T-helper 1 cell (primary cell): ENCODE data around the gene CHST11.

Experiments
- DNase-seq, 5 donors: peaks; one replicate each; pipeline ENCODE4 v3.0.0-alpha.2; 2012 to 2020

Gene CHST11

GRCh38 chr12:104682790-104683279 lies 226.1 kb downstream of the CHST11 start:
- DNase-seq, result peak; percentile 35 to 93 (median 62)

GRCh38 chr12:104683831-104684503 lies 227.2 kb downstream of the CHST11 start:
- no peak for DNase-seq

GRCh38 chr12:104684884-104685283 lies 228.1 kb downstream of the CHST11 start:
- DNase-seq, result no peak

DNA sequence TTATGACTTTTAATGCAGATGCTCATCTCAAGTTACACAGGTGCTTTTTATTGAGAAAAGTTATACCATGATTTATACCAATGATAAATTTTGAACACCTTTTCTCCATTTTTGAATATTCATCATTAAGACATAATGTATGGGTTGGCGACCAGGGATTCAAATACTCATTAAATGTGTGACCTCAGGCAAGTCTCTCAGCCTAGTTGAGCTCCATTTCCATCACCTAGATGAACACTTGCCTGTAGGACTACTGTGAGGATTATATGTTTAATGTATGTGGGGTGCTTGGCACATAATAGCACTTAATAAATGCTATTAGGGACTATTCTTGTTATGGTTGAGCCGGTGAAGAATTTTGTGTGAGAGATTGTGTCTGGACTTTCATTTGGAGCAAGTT lies 228.6 kb downstream of the CHST11 start:
- DNase-seq, result no peak

DNA sequence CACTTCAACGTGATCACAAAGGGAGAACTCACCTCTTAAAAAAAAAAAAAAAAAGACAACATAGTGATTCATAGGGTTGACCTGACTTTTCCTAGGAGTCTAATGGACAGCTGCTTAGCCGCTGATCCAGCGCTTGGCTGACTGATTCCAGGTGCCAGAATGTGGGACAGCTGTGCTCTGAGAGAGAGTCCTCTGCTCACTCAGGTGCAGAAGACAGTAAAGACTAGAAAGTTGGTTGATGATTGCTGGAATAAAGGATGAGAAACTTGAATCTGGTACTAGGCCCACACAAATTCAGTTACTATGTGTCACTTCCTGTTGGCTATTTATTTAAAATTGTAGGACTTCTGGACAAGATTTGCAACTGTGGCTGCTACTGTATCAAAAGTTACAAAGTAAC lies 229.4 kb downstream of the CHST11 start:
- peak in 1 of 5 donors; percentile 63 for DNase-seq

GRCh38 chr12:104687823-104688573 lies 231.2 kb downstream of the CHST11 start:
- peak in 1 of 5 donors; percentile 97 for DNase-seq

GRCh38 chr12:104689635-104690034 lies 232.9 kb downstream of the CHST11 start:
- no peak for DNase-seq

GRCh38 chr12:104691721-104692556 lies 235.2 kb downstream of the CHST11 start:
- DNase-seq, result peak in 1 of 5 donors; percentile 42

DNA sequence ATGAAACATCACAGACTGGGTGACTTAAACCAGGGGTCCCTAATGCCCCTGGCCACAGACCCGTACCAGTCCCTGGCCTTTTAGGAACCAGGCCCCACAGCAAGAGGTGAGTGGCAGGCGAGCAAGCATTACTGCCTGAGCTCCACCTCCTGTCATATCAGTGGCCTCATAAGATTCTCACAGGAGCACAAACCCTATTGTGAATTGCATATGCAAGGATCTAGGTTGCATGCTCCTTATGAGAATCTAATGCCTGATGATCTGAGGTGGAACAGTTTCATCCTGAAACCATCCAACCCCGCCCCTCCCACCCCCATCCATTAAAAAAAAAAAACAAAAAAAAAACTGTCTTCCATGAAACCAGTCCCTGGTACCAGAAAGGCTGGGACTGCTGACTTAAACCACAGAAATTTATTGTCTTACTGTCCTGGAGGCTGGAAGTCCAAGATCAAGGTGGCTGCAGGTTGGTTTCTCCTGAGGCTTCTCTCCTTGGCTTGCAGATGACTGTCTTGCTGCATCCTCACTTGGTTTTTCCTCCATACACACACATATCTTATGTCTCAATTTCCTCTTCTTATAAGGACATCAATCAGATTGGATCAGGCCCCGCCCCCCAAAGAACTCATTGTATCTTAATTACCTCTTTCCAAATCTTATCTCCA lies 235.9 kb downstream of the CHST11 start:
- no peak for DNase-seq

GRCh38 chr12:104693493-104693892 lies 236.7 kb downstream of the CHST11 start:
- DNase-seq, result no peak

GRCh38 chr12:104694161-104694560 lies 237.4 kb downstream of the CHST11 start:
- no peak for DNase-seq

DNA sequence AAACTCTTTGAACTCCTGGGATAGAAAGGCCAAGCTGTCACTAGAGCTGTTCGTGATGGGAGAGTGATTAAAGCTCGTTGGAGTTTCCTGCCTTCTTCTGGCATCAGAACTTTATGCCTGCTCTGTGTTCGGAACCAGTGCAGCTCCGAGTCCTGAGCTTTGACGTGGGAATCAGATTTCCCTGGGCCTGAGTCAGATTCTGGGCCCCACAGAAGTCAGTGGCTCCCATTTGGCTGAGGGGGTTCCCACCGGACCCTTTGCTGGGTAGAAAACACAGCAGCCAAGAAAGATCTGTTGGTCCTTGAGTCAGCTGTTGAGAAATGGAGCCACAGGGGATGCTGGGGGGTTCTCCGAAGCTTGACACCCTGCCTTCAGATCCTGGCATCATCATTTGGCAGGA lies 238.0 kb downstream of the CHST11 start:
- no peak for DNase-seq

DNA sequence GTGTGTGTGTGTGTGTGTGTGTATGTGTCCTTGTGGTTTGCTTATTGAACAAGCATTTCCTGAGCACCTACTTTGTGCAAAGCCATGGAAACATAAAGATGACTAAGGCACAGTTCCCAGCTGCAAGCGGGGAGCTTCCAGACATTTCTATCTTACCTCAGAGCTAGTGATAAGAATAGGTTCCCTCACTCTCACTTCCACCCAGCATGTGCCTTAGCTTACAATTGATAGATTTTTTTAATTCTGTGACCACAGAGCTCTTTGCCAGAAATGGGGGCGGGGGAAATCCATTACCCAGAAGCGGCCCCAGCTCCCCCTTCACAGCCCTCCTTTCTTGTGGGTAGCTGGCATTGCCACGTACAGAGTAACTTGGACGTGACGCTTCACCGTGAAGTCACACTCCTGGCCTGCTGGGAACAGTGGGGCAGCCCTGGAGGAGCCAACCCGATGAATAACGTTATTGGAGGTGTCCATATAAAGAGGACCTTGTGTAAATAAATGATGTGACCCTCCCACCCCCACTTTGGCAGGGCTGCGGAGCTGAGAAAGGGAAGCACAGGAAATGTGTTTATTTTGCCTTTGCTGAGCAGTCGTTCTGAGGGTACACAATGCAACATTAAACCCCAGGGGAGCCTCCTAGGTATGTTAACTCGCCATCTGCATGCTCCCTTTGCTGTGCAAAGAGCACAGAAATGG lies 238.9 kb downstream of the CHST11 start:
- DNase-seq, result peak; percentile 45 to 88 (median 72)

GRCh38 chr12:104697186-104697585 lies 240.4 kb downstream of the CHST11 start:
- no peak for DNase-seq

- no peak for DNase-seq
Measured at GRCh38 chr12:104698871-104699270, 242.1 kb downstream of the CHST11 start.

DNA sequence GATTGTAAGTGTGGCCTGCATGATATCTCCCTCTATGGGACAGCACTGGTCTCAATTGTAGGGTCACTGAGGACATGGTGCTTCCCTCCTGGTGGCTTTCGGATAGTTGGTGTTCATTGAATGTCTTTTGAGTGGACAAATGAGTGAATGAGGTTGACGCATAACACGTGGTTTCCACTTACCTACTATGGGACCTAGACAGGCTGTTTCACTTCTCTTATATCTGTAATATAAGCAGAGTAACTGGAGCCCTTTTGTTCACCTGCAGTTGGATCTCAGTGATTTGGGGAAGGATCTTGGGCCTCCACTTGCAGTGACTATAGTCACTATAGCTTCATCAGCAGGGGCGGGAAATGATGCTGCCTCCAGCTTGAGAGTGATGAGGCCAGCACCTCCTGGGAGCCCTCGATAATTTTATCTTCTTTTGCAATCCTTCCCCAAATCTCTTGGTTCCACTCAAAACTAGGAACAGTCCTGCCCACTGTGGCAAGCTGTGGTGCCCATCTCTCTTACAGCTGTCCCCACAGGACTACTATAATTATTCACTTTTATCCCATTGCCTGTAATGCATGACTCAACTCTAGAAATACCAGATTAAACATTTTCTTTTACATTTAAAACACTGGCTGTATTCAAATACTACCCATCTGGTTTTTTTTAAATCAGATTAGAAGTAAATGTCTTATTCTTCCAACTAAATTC lies 242.9 kb downstream of the CHST11 start:
- DNase-seq, result peak in 1 of 5 donors; percentile 43

GRCh38 chr12:104700324-104700723 lies 243.6 kb downstream of the CHST11 start:
- no peak for DNase-seq

DNA sequence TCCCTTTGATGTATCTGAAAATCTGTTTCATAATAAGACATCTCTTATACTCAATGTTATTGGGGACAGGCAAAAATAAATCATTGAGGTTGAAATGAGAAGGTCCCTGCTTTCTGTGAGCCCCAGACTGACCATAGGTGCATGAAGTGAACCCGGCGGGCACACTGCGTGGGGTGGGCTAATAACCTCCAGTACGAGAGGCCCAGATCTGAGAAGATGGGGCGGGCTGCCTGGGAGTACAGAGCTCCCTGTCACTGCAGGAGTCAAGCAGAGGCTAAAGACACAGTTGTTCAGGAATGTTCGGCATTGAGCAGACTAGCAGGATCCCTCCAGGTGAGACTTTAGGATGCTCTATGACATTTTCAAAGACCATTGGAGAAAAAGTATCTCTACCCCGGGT lies 244.6 kb downstream of the CHST11 start:
- DNase-seq, result no peak

GRCh38 chr12:104701756-104702155 lies 245.0 kb downstream of the CHST11 start:
- no peak for DNase-seq

- no peak for DNase-seq
Measured at GRCh38 chr12:104702565-104703139, 245.9 kb downstream of the CHST11 start.

- no peak for DNase-seq
Measured at GRCh38 chr12:104703372-104703771, 246.6 kb downstream of the CHST11 start.
